H7 (cell line): ENCODE results near the gene SPAG8. TPM values are rescaled to one million over a fixed set of nuclear protein-coding genes. Genes with fewer than 3 reads are reported as not detected.

ENCODE experiments used
- DNase-seq: peaks from one replicate; pipeline ENCODE4 v3.0.0; 2012
- H3K27me3 ChIP-seq: 2 replicates; pipeline ENCODE4 v1.6.0; 2011; ENCODE audit warnings: mild to moderate bottlenecking, low read length; ENCODE audit not compliant: control insufficient read depth, insufficient read depth
- H3K36me3 ChIP-seq: replicated peaks from 2 replicates; pipeline ENCODE4 v1.5.1; 2011; ENCODE audit warnings: low read length; ENCODE audit not compliant: control insufficient read depth, insufficient read depth
- H3K4me3 ChIP-seq: 2 replicates; pipeline ENCODE4 v1.5.1; 2011; ENCODE audit warnings: low read depth, mild to moderate bottlenecking, control low read depth, low read length, moderate library complexity; ENCODE audit not compliant: insufficient read depth
- total RNA-seq: library from RNA; depleted of rRNA; stranded (reverse); fragments of >200 nt; shearing (Covaris generic); gene quantifications from 2 replicates; pipeline ENCODE4 v1.2.3, GENCODE V29; 2014

Gene SPAG8
- total RNA-seq, 1 experiment from 2014 or later, result 0.55 TPM

- H3K4me3 ChIP-seq, result peak overlapping the region; percentile 67
Measured at GRCh38 chr9:35829764-35830096, 17.7 kb upstream of the SPAG8 start.

GRCh38 chr9:35829084-35829763 is 17.2 kb upstream of the SPAG8 start, which contains the start of gene TMEM8B:
TMEM8B (plus strand) TSS chr9:35829228; CDS start chr9:35829448, 220 bp downstream.
- Histone ChIP-seq H3K4me3 (peak within 1 kb of the TSS; percentile 67), H3K27me3 (no peaks in the 10 kb centered on the region; the same call in 1 of the 2 replicates), H3K36me3 (no peaks in the 10 kb centered on the region)

More at GRCh38 chr9:35829764-35830096, 17.7 kb upstream of the SPAG8 start:
- no peak for DNase-seq
- H3K36me3 ChIP-seq, result no peaks in the 10 kb centered on the region
- no peaks in the 10 kb centered on the region; the same call in 1 of the 2 replicates for H3K27me3 ChIP-seq

GRCh38 chr9:35828716-35829083 is 16.6 kb upstream of the SPAG8 start, which contains the start of gene FAM221B:
FAM221B (minus strand) TSS chr9:35828732; CDS start chr9:35826161, 2,571 bp downstream.
- Histone ChIP-seq H3K27me3 (no peaks in the 10 kb centered on the region; the same call in 1 of the 2 replicates), H3K4me3 (peak within 1 kb of the TSS; percentile 67), H3K36me3 (no peaks in the 10 kb centered on the region)
- DNase-seq, result peak; percentile 85

More at GRCh38 chr9:35829084-35829763, 17.2 kb upstream of the SPAG8 start, which contains the start of gene TMEM8B:
- peak; percentile 98 for DNase-seq

GRCh38 chr9:35827486-35827885 is 15.4 kb upstream of the SPAG8 start:
- Histone ChIP-seq H3K4me3 (no peak overlapping the region), H3K36me3 (no peaks in the 10 kb centered on the region), H3K27me3 (no peaks in the 10 kb centered on the region; the same call in 1 of the 2 replicates)
- DNase-seq, result no peak

GRCh38 chr9:35826071-35826701 is 14.1 kb upstream of the SPAG8 start:
- Histone ChIP-seq H3K4me3 (no peak overlapping the region), H3K36me3 (no peaks in the 10 kb centered on the region), H3K27me3 (no peaks in the 10 kb centered on the region; the same call in 1 of the 2 replicates)
- DNase-seq, result peak; percentile 73

DNA sequence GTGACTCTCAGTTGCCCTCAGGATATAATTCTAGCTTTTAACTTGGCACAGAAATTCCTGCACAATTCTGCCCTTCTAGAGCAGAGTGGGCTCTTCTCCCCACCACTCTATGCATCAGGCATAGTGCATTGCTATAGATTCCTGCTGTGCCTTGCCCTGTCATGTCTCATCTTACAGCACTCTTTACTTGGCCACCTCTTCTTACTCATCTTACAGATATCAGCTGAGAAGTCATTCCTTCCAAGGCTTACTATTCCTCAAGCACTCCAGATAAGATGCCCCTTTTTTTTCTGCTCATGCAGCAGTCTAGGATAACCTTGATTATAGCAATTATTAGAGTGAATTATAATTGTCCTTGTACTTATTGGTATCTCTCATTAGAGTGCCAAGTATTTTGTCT is 10.9 kb upstream of the SPAG8 start:
- Histone ChIP-seq H3K4me3 (no peak overlapping the region), H3K27me3 (no peaks in the 10 kb centered on the region; the same call in 1 of the 2 replicates), H3K36me3 (no peaks in the 10 kb centered on the region)
- no peak for DNase-seq

- no peak for DNase-seq
- Histone ChIP-seq H3K27me3 (no peaks in the 10 kb centered on the region; the same call in 1 of the 2 replicates), H3K36me3 (no peaks in the 10 kb centered on the region), H3K4me3 (no peak overlapping the region)
Measured at GRCh38 chr9:35820076-35820475, 8.0 kb upstream of the SPAG8 start.

DNA sequence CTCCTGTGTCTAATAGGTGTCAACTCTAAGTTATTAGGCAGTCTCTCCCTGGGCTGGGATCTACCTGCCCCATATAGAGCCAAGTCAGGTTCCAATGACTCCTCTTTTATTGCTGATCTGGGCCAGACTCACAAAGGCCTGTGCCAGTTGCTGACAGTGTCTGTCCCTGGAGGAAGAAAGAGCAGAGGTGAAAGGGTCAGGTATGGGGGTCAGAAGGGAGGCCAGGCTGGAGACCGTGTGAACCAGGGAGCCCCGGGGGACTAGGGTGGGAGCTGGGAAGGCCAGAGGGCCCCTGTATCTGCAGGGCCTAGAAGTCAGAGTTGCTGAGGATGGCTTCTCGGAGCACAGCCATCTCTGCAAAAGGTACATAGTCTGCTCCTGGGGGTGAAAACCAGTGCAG is 6.3 kb upstream of the SPAG8 start:
- DNase-seq, result no peak
- no peak overlapping the region for H3K4me3 ChIP-seq
- no peaks in the 10 kb centered on the region for H3K36me3 ChIP-seq
- no peaks in the 10 kb centered on the region; the same call in 1 of the 2 replicates for H3K27me3 ChIP-seq

DNA sequence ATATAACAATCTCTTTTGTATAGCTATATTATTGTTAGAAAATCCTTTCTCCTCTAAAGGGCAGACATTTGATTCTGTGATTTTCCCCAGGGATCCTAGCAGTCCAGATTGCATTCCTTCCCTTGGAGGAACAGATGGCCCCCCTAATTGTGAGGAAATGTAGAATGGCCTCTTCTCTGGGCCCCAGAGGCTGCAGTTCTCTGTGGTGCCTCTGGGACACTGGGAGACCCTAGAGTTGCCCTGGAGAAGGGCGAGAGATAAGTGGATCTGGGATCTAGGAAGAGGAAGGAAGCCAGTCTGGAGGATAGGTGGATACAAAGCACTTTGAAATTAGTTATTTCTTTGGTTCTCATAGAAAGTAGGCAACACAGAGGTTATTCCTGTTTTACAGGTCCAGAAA is 4.6 kb upstream of the SPAG8 start:
- Histone ChIP-seq H3K27me3 (no peaks in the 10 kb centered on the region; the same call in 1 of the 2 replicates), H3K36me3 (no peaks in the 10 kb centered on the region), H3K4me3 (no peak overlapping the region)
- peak; percentile 79 for DNase-seq

- H3K4me3 ChIP-seq, result peak within 1 kb of the TSS; percentile 98
- H3K36me3 ChIP-seq, result no peaks in the 10 kb centered on the region
- DNase-seq, result peak; percentile 97
Measured at GRCh38 chr9:35814841-35815543, 2.9 kb upstream of the SPAG8 start, which contains the start of gene HINT2. HINT2 (minus strand) TSS chr9:35815042; CDS start chr9:35814979, 63 bp downstream.

DNA sequence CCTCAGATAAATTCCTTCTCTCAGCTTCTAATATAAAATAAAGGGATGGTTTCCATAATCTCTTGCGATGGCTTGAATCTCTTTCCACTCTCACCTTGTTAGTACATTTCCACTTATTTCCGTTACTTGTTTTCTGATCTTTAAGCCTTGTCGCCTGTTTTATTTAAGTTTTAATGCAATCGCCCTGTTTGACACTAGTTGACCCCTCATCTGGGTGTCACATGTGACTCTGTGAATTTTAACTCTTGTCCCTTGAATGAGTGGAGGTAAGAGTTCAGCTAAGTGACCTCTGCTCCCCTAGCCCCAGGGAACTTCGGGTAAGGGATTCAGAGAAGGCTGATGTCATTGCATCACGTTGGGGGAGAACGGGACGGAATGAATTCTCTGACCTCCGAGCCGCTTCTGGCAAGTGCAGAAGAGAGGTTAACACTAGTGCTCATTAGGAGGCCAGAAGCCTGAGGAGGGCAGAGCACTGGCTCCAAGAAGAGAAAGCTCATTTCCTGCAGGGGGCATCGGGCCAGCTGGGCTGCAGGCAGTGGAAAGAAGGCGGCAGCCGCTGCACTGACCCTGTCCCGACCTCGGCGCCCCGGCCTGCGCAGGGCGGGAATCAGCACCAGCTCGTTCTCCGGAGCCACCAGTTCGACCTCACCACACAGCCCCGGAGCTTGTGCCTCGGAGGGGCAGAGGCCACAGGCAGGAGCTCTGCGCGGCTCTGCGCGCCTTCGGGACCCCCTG is 2.2 kb upstream of the SPAG8 start:
- peaks cover 2% of the 10 kb centered on the region; the same call in 1 of the 2 replicates for H3K27me3 ChIP-seq
- peak; percentile 85 for DNase-seq
- peak overlapping the region; percentile 98 for H3K4me3 ChIP-seq
- H3K36me3 ChIP-seq, result peaks cover under 1% of the 10 kb centered on the region; the same call in 1 of the 2 replicates

More at GRCh38 chr9:35814841-35815543, 2.9 kb upstream of the SPAG8 start, which contains the start of gene HINT2:
- H3K27me3 ChIP-seq, result peaks cover 2% of the 10 kb centered on the region; the same call in 1 of the 2 replicates

DNA sequence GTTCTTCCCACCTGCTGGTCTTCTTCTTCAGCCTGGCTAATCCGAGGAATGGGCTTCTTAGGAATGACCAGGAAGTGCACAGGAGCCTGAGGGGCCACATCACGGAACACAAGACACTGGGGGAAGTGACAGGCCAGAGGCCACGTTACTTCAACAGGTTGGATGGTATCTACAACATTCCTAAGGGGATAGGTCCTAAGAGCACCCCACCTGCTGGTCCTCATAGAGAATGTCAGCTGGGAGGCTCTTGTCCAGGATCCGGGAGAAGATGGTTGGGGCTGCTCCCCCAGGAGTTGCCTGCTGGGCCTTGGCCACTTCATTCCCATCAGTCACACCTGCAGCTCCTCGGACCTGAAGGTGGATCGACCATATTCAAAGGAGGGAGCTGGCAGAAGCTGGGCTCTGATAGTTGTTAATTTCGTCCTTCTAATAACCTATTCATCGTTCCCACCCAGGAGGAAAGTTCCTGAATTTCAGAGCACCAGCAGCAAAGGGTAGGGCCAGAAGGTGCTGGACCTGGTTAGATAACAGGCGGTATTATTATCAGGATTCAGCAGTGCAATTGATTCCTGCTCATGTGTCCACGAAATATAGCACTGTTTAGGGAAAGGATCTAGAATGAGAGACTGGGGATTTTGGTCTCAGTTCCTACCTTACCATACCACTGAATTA is 1.5 kb upstream of the SPAG8 start:
- DNase-seq, result peak; percentile 72
- Histone ChIP-seq H3K36me3 (peaks cover 2% of the 10 kb centered on the region), H3K4me3 (no peak overlapping the region), H3K27me3 (peaks cover 2% of the 10 kb centered on the region; the same call in 1 of the 2 replicates)

DNA sequence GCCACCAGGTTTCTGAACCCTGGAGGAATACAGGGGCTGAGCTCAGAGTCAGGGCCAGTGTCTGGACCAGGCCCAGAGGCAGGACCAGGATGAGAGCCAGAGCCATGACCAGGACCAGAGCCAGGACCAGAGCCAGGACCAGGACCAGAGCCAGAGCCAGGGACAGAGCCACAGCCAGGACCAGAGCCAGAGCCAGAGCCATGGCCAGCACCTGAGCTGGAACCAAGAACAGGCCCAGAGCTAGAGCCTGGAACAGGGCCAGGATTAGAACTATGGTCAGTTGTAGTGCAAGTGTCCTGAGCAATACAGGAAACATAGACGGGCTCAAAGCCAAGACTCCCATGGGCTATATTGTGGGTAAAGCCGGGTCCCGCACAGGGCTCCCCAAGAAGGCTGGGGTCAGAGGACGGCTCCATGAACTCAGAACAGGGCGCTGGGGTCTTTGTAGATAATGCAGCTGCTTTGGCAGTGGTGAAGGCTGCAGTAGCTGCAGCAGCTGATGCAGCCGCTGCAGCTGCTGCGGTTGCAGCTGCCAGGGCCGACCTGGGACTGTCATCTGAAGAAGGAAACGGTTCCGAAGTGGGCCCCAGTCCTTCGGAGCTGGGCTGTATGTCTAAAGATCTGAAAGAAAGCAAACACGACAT is 559 bp downstream of the SPAG8 start:
- Histone ChIP-seq H3K36me3 (peaks cover 2% of the 10 kb centered on the region), H3K27me3 (peaks cover 2% of the 10 kb centered on the region; the same call in 1 of the 2 replicates), H3K4me3 (peak overlapping the region; percentile 37)
- no peak for DNase-seq
